Activated CD4-positive, alpha-beta memory T cell treated with anti-CD3 and anti-CD28 coated beads, Interleukin-2, amount 10 ng/mL, durations not matched to agents 7 days and 5 days (primary cell): ENCODE data around the gene PROM2. TPM values are rescaled to one million over a fixed set of nuclear protein-coding genes. Genes with fewer than 3 reads are reported as not detected.
"Not testable (repeated sequence)": the region's sequence is repeated elsewhere in the genome, so short reads cannot be mapped to it uniquely, and the experiment has no call there.

Source experiments
- CTCF ChIA-PET: fragments of 350-600 bp; sonication (Branson Sonifier 250); formaldehyde crosslinking; loops from one replicate; lab custom pipeline; 2021; ENCODE audit warnings: antibody characterized with exemption, inconsistent platforms; lab: Charles Lee
- POLR2A ChIA-PET: fragments of 350-600 bp; sonication (Branson Sonifier 250); formaldehyde crosslinking; loops from one replicate; lab custom pipeline; 2021; ENCODE audit warnings: antibody characterized with exemption; lab: Charles Lee
- DNase-seq: peaks from one replicate; pipeline ENCODE4 v3.0.0-alpha.2; 2020
- H3K27ac Mint-ChIP-seq: one replicate; pipeline ENCODE4 v1.8.0; 2021; ENCODE audit warnings: mild to moderate bottlenecking, mixed read lengths
- H3K27me3 Mint-ChIP-seq: one replicate; pipeline ENCODE4 v1.8.0; 2021; ENCODE audit warnings: mixed read lengths
- H3K36me3 Mint-ChIP-seq: one replicate; pipeline ENCODE4 v1.8.0; 2021; ENCODE audit warnings: low read depth, mixed read lengths
- H3K4me1 Mint-ChIP-seq: one replicate; pipeline ENCODE4 v1.8.0; 2021; ENCODE audit warnings: mixed read lengths
- H3K4me3 Mint-ChIP-seq: one replicate; pipeline ENCODE4 v1.8.0; 2021; ENCODE audit warnings: mild to moderate bottlenecking, mixed read lengths
- H3K9me3 Mint-ChIP-seq: one replicate; pipeline ENCODE4 v1.8.0; 2021; ENCODE audit warnings: mixed read lengths
- total RNA-seq, 2 experiments: library from RNA; stranded (reverse); gene quantifications; one replicate each; pipeline ENCODE4 v1.2.3, GENCODE V29; 2021

Gene PROM2, protein sequence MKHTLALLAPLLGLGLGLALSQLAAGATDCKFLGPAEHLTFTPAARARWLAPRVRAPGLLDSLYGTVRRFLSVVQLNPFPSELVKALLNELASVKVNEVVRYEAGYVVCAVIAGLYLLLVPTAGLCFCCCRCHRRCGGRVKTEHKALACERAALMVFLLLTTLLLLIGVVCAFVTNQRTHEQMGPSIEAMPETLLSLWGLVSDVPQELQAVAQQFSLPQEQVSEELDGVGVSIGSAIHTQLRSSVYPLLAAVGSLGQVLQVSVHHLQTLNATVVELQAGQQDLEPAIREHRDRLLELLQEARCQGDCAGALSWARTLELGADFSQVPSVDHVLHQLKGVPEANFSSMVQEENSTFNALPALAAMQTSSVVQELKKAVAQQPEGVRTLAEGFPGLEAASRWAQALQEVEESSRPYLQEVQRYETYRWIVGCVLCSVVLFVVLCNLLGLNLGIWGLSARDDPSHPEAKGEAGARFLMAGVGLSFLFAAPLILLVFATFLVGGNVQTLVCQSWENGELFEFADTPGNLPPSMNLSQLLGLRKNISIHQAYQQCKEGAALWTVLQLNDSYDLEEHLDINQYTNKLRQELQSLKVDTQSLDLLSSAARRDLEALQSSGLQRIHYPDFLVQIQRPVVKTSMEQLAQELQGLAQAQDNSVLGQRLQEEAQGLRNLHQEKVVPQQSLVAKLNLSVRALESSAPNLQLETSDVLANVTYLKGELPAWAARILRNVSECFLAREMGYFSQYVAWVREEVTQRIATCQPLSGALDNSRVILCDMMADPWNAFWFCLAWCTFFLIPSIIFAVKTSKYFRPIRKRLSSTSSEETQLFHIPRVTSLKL
- under 1 TPM; 0.15 to 0.18 TPM for total RNA-seq

DNA sequence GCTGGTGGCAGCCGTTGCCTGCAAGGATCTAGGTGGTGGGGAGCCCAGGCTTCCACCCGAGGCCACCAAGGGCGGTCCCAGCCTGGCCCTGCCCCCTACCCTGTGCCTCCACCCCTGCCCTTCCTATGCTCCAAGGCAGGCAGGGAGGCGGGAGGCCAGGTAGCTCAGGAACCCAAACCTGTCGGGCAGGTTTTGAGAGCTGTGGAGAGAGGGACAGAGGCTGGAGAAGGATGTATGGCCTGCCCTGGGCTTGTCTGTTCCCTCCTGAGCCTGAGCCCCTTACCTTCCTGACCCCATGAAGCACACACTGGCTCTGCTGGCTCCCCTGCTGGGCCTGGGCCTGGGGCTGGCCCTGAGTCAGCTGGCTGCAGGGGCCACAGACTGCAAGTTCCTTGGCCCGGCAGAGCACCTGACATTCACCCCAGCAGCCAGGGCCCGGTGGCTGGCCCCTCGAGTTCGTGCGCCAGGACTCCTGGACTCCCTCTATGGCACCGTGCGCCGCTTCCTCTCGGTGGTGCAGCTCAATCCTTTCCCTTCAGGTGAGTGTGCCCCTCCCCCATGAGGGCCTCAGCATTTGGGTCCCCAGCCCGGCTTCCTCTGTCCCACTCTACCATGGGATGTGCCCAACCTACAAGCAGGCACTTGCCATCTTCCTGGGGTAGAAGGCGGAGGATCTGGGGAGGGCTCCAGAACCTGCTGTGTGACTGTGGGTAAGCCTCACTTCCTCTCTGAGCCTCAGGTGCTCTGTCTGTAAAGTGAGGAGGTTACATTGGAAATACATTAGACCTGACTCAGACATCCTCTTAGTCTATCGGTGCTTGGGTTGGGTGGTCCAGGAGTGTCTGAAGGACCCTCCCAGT is at the start of gene PROM2:
PROM2 (plus strand) TSS at position 159 of the 860 bp plus-strand sequence; CDS start at position 296, 137 bp downstream.
- CTCF ChIA-PET = no interaction called here
- Mint-ChIP-seq H3K4me3 (no peak within 1 kb of the TSS), H3K4me1 (no peaks in the 10 kb centered on the region), H3K36me3 (no peaks in the 10 kb centered on the region), H3K9me3 (no peaks in the 10 kb centered on the region), H3K27me3 (no peaks in the 10 kb centered on the region), H3K27ac (no peak within 1 kb of the TSS)
- no peak for DNase-seq
- POLR2A ChIA-PET = no interaction called here

DNA sequence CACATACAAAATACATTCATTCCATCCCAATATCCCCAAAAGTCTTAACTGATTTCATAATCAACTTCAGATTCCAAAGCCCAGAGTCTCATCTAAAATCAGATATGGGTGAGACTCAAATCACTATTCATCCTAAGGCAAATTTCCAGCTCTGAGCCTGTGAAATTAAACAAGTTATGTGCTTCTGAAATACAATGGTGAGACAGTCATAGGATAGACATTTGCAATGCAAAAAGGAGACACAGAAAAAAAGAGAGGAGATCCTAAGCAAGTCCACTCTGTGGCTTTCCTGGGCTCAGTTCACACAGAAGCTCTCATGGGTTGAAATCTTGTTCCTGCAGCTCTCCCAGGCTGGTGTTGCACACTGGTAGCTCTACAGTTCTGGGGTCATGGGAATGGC is 48.6 kb upstream of the PROM2 start:
- H3K4me3 Mint-ChIP-seq = no peak overlapping the region
- CTCF ChIA-PET = no interaction called here

GRCh38 chr2:95231723-95232122 is 42.5 kb upstream of the PROM2 start:
- Mint-ChIP-seq H3K9me3 (peaks cover 13% of the 10 kb centered on the region), H3K4me1 (no peaks in the 10 kb centered on the region), H3K27me3 (peaks cover 2% of the 10 kb centered on the region), H3K4me3 (no peak overlapping the region), H3K36me3 (no peaks in the 10 kb centered on the region), H3K27ac (no peak overlapping the region)
- DNase-seq = peak; percentile 20
- CTCF ChIA-PET = interaction anchor here (1.0 to 1.9 kb wide), 4 partner anchors 9 to 153 kb away, joined by 3 to 6 read pairs (median 4); no protein-coding TSS in a partner anchor
- POLR2A ChIA-PET = no interaction called here

More for the DNA sequence above, 48.6 kb upstream of the PROM2 start:
- no peak overlapping the region for H3K27ac Mint-ChIP-seq
- peaks cover 21% of the 10 kb centered on the region for H3K9me3 Mint-ChIP-seq
- no peak for DNase-seq
- no peaks in the 10 kb centered on the region for H3K36me3 Mint-ChIP-seq
- H3K4me1 Mint-ChIP-seq = no peaks in the 10 kb centered on the region
- H3K27me3 Mint-ChIP-seq = peaks cover 2% of the 10 kb centered on the region
- POLR2A ChIA-PET = interaction anchor here (1.0 kb wide), 1 partner anchor 12 kb away, joined by 3 read pairs; no protein-coding TSS in a partner anchor

GRCh38 chr2:95232232-95232631 is 42.0 kb upstream of the PROM2 start:
- Mint-ChIP-seq H3K27me3 (peaks cover 2% of the 10 kb centered on the region), H3K4me1 (no peaks in the 10 kb centered on the region), H3K27ac (no peak overlapping the region), H3K9me3 (peaks cover 13% of the 10 kb centered on the region), H3K36me3 (no peaks in the 10 kb centered on the region), H3K4me3 (no peak overlapping the region)
- ChIA-PET POLR2A (no interaction called here), CTCF (interaction anchor here (1.2 to 1.9 kb wide), 3 partner anchors 10 to 153 kb away, joined by 3 to 6 read pairs (median 3); no protein-coding TSS in a partner anchor)
- DNase-seq = no peak

- H3K36me3 Mint-ChIP-seq = no peaks in the 10 kb centered on the region
- ChIA-PET POLR2A (no interaction called here), CTCF (no interaction called here)
- no peak for DNase-seq
- no peak overlapping the region for H3K27ac Mint-ChIP-seq
- no peak overlapping the region for H3K4me3 Mint-ChIP-seq
- H3K9me3 Mint-ChIP-seq = peaks cover 16% of the 10 kb centered on the region
- no peaks in the 10 kb centered on the region for H3K4me1 Mint-ChIP-seq
- peaks cover 2% of the 10 kb centered on the region for H3K27me3 Mint-ChIP-seq
Observed at GRCh38 chr2:95234286-95234785, 39.9 kb upstream of the PROM2 start.

DNA sequence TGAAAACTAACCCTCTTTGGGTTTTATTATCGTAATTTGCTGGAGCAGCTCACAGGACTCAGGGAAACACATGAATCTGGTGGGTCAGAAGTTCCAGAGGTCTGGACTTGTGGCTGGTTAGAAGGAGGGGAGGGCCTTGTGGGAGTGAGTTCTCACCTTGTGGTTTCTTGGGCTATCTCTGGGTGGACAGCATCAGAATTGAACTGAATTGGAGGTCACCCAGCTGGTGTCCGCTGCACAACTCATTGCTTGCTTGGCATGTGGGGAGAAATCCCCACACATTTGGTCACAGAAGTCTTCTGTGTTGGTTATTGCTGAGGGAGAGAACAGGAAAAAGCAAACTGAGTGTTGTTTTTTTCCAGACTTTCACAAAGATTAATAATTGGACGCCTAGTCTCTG is 39.4 kb upstream of the PROM2 start:
- CTCF ChIA-PET = no interaction called here
- Mint-ChIP-seq H3K4me3 (no peak overlapping the region), H3K36me3 (no peaks in the 10 kb centered on the region), H3K4me1 (no peaks in the 10 kb centered on the region), H3K9me3 (peaks cover 17% of the 10 kb centered on the region), H3K27me3 (no peaks in the 10 kb centered on the region), H3K27ac (no peak overlapping the region)
- POLR2A ChIA-PET = no interaction called here
- no peak for DNase-seq

DNA sequence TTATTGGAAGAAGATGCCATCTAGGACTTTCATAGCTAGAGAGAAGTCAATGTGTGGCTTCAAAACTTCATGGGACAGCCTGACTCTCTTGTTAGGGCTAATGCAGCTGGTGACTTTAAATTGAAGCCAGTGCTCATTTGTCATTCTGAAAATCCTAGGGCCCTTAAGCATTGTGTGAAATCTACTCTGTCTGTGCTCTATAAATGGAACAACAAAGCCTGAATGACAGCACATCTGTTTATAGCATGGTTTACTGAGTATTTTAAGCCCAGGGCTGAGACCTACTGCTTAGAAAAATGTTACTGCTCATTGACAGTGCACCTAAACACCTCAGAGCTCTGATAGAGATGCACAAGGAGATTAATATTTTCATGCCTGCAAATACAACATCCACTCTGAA is 36.1 kb upstream of the PROM2 start:
- Mint-ChIP-seq H3K9me3 (peaks cover 41% of the 10 kb centered on the region), H3K4me1 (no peaks in the 10 kb centered on the region), H3K27ac (no peak overlapping the region), H3K36me3 (no peaks in the 10 kb centered on the region), H3K27me3 (no peaks in the 10 kb centered on the region), H3K4me3 (no peak overlapping the region)
- POLR2A ChIA-PET = no interaction called here
- DNase-seq = no peak
- CTCF ChIA-PET = no interaction called here

GRCh38 chr2:95240091-95240490 is 34.2 kb upstream of the PROM2 start:
- H3K36me3 Mint-ChIP-seq = no peaks in the 10 kb centered on the region
- H3K27me3 Mint-ChIP-seq = no peaks in the 10 kb centered on the region
- ChIA-PET CTCF (no interaction called here), POLR2A (interaction anchor here (0.6 kb wide), 1 partner anchor 23 kb away, joined by 3 read pairs; no protein-coding TSS in a partner anchor)
- DNase-seq = no peak
- no peak overlapping the region for H3K4me3 Mint-ChIP-seq
- H3K27ac Mint-ChIP-seq = no peak overlapping the region
- H3K4me1 Mint-ChIP-seq = no peaks in the 10 kb centered on the region
- H3K9me3 Mint-ChIP-seq = peaks cover 44% of the 10 kb centered on the region

DNA sequence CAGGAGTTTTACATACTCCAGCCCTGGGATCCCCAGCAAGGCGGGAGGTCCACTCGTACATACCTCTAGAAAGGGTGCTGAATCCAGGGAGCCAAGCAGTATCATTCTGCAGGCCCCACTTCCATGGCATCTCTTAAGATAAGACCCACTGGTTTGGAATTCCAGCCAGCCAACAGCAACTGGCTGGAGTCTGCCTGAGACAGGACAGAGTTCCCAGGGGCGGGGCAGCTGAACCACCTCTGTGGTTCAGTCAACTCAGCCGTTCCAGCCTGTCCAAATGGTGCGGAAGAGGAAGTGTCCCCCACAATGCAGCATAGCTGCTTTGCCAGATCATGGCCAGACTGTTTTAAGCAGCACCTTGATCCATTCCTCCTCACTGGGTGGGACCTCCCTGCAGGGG is 33.7 kb upstream of the PROM2 start:
- POLR2A ChIA-PET = interaction anchor here (0.6 kb wide), 1 partner anchor 24 kb away, joined by 3 read pairs; no protein-coding TSS in a partner anchor
- Mint-ChIP-seq H3K9me3 (peaks cover 44% of the 10 kb centered on the region), H3K36me3 (no peaks in the 10 kb centered on the region), H3K27ac (no peak overlapping the region), H3K4me1 (no peaks in the 10 kb centered on the region), H3K4me3 (no peak overlapping the region), H3K27me3 (no peaks in the 10 kb centered on the region)
- DNase-seq = no peak
- CTCF ChIA-PET = no interaction called here

GRCh38 chr2:95242084-95242483 is 32.2 kb upstream of the PROM2 start:
- H3K4me3 Mint-ChIP-seq, H3K4me1 Mint-ChIP-seq, H3K27ac Mint-ChIP-seq, H3K36me3 Mint-ChIP-seq, POLR2A ChIA-PET, DNase-seq, H3K27me3 Mint-ChIP-seq, CTCF ChIA-PET: not testable (repeated sequence)
- peaks cover 42% of the 10 kb centered on the region for H3K9me3 Mint-ChIP-seq

- Mint-ChIP-seq H3K9me3 (peaks cover 22% of the 10 kb centered on the region), H3K36me3 (peaks cover 2% of the 10 kb centered on the region), H3K4me1 (no peaks in the 10 kb centered on the region), H3K4me3 (no peak overlapping the region), H3K27ac (no peak overlapping the region), H3K27me3 (no peaks in the 10 kb centered on the region)
- ChIA-PET CTCF (no interaction called here), POLR2A (no interaction called here)
- DNase-seq = no peak
Observed at GRCh38 chr2:95258271-95258670, 16.0 kb upstream of the PROM2 start.
